Neural progenitor cell (in vitro differentiated cells): Measurements from ENCODE around the gene HJV. TPM values are rescaled to one million over a fixed set of nuclear protein-coding genes. Genes with fewer than 3 reads are reported as not detected.
A peak's percentile ranks its signal among the peaks of the same experiment; 100 is the strongest.

Experiments used
- DNase-seq: peaks from one replicate; pipeline ENCODE4 v3.0.0-alpha.2; 2016; ENCODE audit warnings: low spot score
- H2AFZ ChIP-seq: fragments of 200-600 bp; sonication (generic); replicated peaks from 2 replicates; pipeline ENCODE4 v1.6.1; 2016; ENCODE audit warnings: antibody characterized with exemption
- H3F3A ChIP-seq: fragments of 200-600 bp; sonication (generic); 2 replicates; pipeline ENCODE4 v1.6.1; 2016; ENCODE audit warnings: antibody characterized with exemption, low read depth
- H3K27ac ChIP-seq: fragments of 200-600 bp; sonication (generic); 2 replicates; pipeline ENCODE4 v1.5.1; 2016; ENCODE audit warnings: mild to moderate bottlenecking
- H3K27me3 ChIP-seq: fragments of 200-600 bp; sonication (generic); 2 replicates; pipeline ENCODE4 v1.6.1; 2016; ENCODE audit warnings: mild to moderate bottlenecking, moderate library complexity
- H3K36me3 ChIP-seq: fragments of 200-600 bp; sonication (generic); 2 replicates; pipeline ENCODE4 v1.5.1; 2016
- H3K4me1 ChIP-seq: fragments of 200-600 bp; sonication (generic); 2 replicates; pipeline ENCODE4 v1.6.1; 2016; ENCODE audit warnings: mixed run types
- H3K4me2 ChIP-seq: fragments of 200-600 bp; sonication (generic); 2 replicates; pipeline ENCODE4 v1.6.1; 2016
- H3K4me3 ChIP-seq: fragments of 200-600 bp; sonication (generic); 2 replicates; pipeline ENCODE4 v1.5.1; 2016
- H3K79me2 ChIP-seq: fragments of 200-600 bp; sonication (generic); 2 replicates; pipeline ENCODE4 v1.6.1; 2016; ENCODE audit warnings: low read depth
- H3K9ac ChIP-seq: fragments of 200-600 bp; sonication (generic); 2 replicates; pipeline ENCODE4 v1.6.1; 2016
- H3K9me3 ChIP-seq: fragments of 200-600 bp; sonication (generic); 2 replicates; pipeline ENCODE4 v1.5.1; 2016; ENCODE audit warnings: low read depth
- H4K20me1 ChIP-seq: fragments of 200-600 bp; sonication (generic); 2 replicates; pipeline ENCODE4 v1.6.1; 2016; ENCODE audit warnings: low read depth
- H3K27ac Mint-ChIP-seq: 3 replicates; pipeline ENCODE4 v1.8.0; 2021; ENCODE audit warnings: mixed read lengths
- H3K27me3 Mint-ChIP-seq: 2 replicates; pipeline ENCODE4 v1.8.0; 2022; ENCODE audit warnings: low read depth, mild to moderate bottlenecking, inconsistent platforms, moderate library complexity, mixed read lengths; ENCODE audit not compliant: insufficient read depth
- H3K36me3 Mint-ChIP-seq: 3 replicates; pipeline ENCODE4 v1.8.0; 2021; ENCODE audit warnings: mixed read lengths
- H3K4me1 Mint-ChIP-seq: 3 replicates; pipeline ENCODE4 v1.8.0; 2021; ENCODE audit warnings: mixed read lengths
- H3K4me3 Mint-ChIP-seq: 3 replicates; pipeline ENCODE4 v1.8.0; 2021; ENCODE audit warnings: mild to moderate bottlenecking, moderate library complexity, mixed read lengths
- H3K9me3 Mint-ChIP-seq: 3 replicates; pipeline ENCODE4 v1.8.0; 2020; ENCODE audit warnings: mixed read lengths
- EZH2 ChIP-seq: fragments of 200-600 bp; sonication (generic); IDR thresholded peaks from 2 replicates; pipeline ENCODE4 v1.6.1; 2017; ENCODE audit warnings: antibody characterized with exemption, mild to moderate bottlenecking, moderate library complexity
- EZH2phosphoT487 ChIP-seq: fragments of 200-600 bp; sonication (generic); IDR thresholded peaks from 2 replicates; pipeline ENCODE4 v1.6.1; 2017; ENCODE audit warnings: antibody characterized with exemption
- total RNA-seq: library from RNA; depleted of rRNA; stranded (reverse); fragments of >200 nt; gene quantifications from 2 replicates; pipeline ENCODE4 v1.2.3, GENCODE V29; 2015; ENCODE audit warnings: low replicate concordance
- TF ChIP-seq, protein P1 (sequence below): fragments of 200-600 bp; sonication (generic); IDR thresholded peaks from 2 replicates; pipeline ENCODE4 v1.5.1; 2017; ENCODE audit warnings: antibody characterized with exemption, mild to moderate bottlenecking

Gene HJV
- total RNA-seq, 1 donor from 2014 or later, result not detected

DNA sequence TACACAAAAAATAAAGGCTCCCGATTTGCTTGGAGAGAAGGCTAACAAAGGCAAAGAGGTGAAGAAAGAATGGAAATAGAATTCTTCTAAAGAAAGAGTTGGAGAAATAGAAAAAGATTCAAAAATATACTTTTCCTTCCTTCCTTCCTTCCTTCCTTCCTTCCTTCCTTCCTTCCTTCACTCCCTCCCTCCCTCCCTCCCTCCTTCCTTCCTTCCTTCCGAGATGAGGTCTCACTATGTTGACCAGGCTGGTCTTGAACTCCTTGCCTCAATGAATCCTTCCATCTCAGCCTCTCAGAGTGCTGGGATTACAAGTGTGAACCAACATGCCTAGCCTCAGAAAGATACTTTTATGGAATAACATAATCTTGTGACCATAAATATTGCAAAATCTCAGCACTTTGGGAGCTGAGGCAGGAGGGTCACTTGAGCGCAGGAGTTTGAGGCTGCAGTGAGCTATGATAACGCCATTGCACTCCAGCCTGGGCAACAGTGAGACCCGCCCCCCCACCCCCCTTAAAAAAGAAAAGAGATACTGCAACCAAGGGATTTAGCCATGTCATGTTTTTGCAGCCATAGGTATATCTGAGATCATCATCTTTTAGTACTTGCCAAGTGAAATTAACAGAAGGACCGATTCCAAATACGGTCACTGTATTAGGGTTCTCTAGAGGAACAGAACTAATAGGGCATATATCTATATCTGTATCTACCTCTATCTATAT lies 1.0 kb upstream of the HJV start:
- Mint-ChIP-seq H3K27me3 (peaks cover 24% of the 10 kb centered on the region), H3K27ac (no peak overlapping the region), H3K4me1 (no peaks in the 10 kb centered on the region), H3K36me3 (no peaks in the 10 kb centered on the region), H3K4me3 (no peak overlapping the region), H3K9me3 (no peaks in the 10 kb centered on the region)
- no peaks in the 10 kb centered on the region for H3K79me2 ChIP-seq
- no peak for DNase-seq
- no peak overlapping the region for H3K4me2 ChIP-seq
- H3K4me1 ChIP-seq, result peaks cover 7% of the 10 kb centered on the region
- no peak overlapping the region for H3K27ac ChIP-seq
- no peak overlapping the region for H3K4me3 ChIP-seq
- no peaks in the 10 kb centered on the region for H4K20me1 ChIP-seq
- H3K9me3 ChIP-seq, result no peaks in the 10 kb centered on the region
- H2AFZ ChIP-seq, result no peak overlapping the region
- no peaks in the 10 kb centered on the region for H3K36me3 ChIP-seq
- H3K27me3 ChIP-seq, result peaks cover 47% of the 10 kb centered on the region
- no peak overlapping the region for H3K9ac ChIP-seq
- no peaks in the 10 kb centered on the region for H3F3A ChIP-seq
- TF ChIP-seq, protein P1, sequence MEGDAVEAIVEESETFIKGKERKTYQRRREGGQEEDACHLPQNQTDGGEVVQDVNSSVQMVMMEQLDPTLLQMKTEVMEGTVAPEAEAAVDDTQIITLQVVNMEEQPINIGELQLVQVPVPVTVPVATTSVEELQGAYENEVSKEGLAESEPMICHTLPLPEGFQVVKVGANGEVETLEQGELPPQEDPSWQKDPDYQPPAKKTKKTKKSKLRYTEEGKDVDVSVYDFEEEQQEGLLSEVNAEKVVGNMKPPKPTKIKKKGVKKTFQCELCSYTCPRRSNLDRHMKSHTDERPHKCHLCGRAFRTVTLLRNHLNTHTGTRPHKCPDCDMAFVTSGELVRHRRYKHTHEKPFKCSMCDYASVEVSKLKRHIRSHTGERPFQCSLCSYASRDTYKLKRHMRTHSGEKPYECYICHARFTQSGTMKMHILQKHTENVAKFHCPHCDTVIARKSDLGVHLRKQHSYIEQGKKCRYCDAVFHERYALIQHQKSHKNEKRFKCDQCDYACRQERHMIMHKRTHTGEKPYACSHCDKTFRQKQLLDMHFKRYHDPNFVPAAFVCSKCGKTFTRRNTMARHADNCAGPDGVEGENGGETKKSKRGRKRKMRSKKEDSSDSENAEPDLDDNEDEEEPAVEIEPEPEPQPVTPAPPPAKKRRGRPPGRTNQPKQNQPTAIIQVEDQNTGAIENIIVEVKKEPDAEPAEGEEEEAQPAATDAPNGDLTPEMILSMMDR, result no peak
- TF ChIP-seq EZH2phosphoT487 (no peak), EZH2 (no peak)

DNA sequence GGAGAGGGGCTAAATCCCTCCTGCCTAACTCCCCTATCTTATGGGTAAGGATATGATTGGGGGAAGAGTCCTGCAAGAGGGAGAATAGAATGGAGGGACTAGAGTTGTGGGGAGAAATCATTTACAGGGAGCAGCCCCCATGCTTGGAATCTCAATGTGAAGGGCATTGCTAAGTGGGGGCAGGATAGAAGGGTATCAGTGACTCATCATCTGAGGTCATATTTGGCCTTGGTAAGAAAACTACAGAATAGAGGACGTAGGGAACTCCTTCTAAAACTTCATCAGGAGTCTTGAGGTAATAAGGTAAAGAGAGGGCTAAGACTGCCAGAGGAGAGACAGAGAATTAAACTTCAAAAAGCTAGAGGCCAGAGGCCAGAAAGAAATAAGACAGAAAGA lies 487 bp downstream of the HJV start:
- Histone ChIP-seq H3K36me3 (no peaks in the 10 kb centered on the region), H4K20me1 (no peaks in the 10 kb centered on the region), H3K79me2 (no peaks in the 10 kb centered on the region), H3K4me2 (no peak overlapping the region), H3K27me3 (peaks cover 62% of the 10 kb centered on the region), H3K9me3 (no peaks in the 10 kb centered on the region), H3K9ac (no peak overlapping the region), H3K27ac (no peak overlapping the region), H3F3A (no peaks in the 10 kb centered on the region), H3K4me3 (no peak overlapping the region), H2AFZ (no peak overlapping the region), H3K4me1 (peaks cover 7% of the 10 kb centered on the region)
- peaks cover 24% of the 10 kb centered on the region for H3K27me3 Mint-ChIP-seq
- no peak overlapping the region for H3K4me3 Mint-ChIP-seq
- H3K27ac Mint-ChIP-seq, result no peak overlapping the region
- no peak for DNase-seq
- TF ChIP-seq, protein P1, result no peak
- TF ChIP-seq EZH2 (no peak), EZH2phosphoT487 (no peak)
- H3K9me3 Mint-ChIP-seq, result no peaks in the 10 kb centered on the region
- no peaks in the 10 kb centered on the region for H3K4me1 Mint-ChIP-seq
- no peaks in the 10 kb centered on the region for H3K36me3 Mint-ChIP-seq

DNA sequence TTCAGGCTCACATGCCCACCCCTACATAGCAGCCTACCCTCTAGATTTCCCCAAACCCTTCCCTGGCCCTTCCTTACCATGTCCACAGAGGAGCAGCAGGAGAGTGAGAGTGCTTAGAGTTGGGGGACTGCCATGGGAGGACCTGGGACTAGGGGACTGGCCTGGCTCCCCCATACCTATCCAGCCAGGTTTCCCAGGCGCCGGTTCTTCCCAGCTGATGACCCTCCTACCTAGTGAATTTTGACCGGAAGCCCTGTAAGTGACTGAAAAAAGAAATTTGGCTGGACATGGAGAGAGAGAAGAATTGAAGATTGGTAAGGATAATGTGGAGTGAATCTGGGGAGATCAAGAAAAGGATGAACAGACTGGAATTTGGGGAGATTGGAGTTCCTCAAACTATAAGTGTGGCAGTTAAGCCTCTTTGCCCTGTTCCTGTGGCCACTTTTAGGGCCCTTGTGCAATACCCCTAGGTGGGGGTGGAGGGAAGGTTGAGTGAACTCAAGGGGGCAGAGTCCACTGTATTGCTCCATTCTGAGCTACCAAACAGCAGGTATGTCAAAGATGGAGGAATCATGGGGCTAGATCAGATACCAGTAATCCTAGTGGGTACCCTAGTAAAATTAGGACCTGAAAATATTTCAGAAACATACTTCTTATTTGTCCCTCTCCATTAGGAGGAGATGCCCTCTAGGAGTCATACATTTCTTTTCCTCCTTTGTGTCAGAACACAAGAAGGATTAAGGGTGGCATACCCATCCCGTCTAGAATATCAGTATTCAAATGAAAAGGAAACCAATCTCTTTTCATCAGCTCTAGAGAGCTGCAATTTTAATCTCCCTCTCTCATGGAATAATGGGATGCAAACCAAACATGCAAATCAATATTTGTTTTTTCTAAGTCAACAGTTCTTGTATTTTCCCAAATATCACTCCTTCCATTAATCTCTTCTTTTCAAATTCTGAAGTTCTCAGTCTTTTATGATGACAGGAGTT lies 1.2 kb downstream of the HJV start:
- Mint-ChIP-seq H3K27ac (no peak overlapping the region), H3K4me3 (peak overlapping the region; percentile 42), H3K27me3 (peaks cover 24% of the 10 kb centered on the region), H3K4me1 (no peaks in the 10 kb centered on the region), H3K36me3 (no peaks in the 10 kb centered on the region), H3K9me3 (no peaks in the 10 kb centered on the region)
- Histone ChIP-seq H2AFZ (peak overlapping the region; percentile 93), H3K9ac (no peak overlapping the region), H3K4me1 (peaks cover 7% of the 10 kb centered on the region), H3K4me3 (no peak overlapping the region), H3F3A (no peaks in the 10 kb centered on the region), H4K20me1 (no peaks in the 10 kb centered on the region), H3K79me2 (no peaks in the 10 kb centered on the region), H3K27me3 (peaks cover 66% of the 10 kb centered on the region), H3K4me2 (peak overlapping the region; percentile 76), H3K9me3 (no peaks in the 10 kb centered on the region), H3K36me3 (no peaks in the 10 kb centered on the region), H3K27ac (no peak overlapping the region)
- DNase-seq, result no peak
- TF ChIP-seq, protein P1, result no peak
- TF ChIP-seq EZH2, result no peak
